ENCODE data around the gene MAPRE2. TPM values are rescaled to one million over a fixed set of nuclear protein-coding genes. Genes with fewer than 3 reads are reported as not detected.
"Not testable (repeated sequence)": the region's sequence is repeated elsewhere in the genome, so short reads cannot be mapped to it uniquely, and the experiment has no call there.

Gene MAPRE2
- total and polyA plus RNA-seq, 7 experiments from 2014 or later, result 44.7 to 84.4 (median 81.7) TPM

DNA sequence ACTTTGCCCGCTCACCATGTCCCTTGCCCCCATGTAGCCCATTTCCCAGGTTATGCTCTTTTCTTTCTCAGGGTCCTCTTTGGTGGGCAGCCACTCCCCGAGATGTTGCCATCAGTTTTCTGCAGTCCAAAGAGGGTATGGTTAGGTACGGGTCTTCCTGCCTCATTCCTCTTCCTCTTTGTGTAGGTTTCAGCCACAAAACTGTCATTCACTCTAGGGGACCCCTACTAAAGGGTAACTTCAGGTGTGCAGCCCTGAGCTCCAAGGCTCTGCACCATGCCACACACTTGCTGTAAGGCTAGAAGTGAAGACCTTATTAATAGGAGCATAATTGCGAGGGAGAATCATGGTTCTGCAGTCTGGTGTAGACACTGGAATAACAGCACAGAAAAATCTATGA, 99.9 kb downstream of the MAPRE2 start:
- no peak for ATAC-seq
- no peak overlapping the region for H3K27ac ChIP-seq (ENCODE audit: low read depth, low read length)
- DNase-seq, result no peak
- no peaks in the 10 kb centered on the region for H3K4me1 ChIP-seq (ENCODE audit: control insufficient read depth in 2 of 2, insufficient read depth in 2 of 2, low read length in 2 of 2)
- H3K27me3 ChIP-seq (ENCODE audit: control insufficient read depth in 2 of 2, insufficient read depth in 2 of 2, low read length in 2 of 2), result no peaks in the 10 kb centered on the region
- POLR2A ChIA-PET, result interaction anchor here (0.6 kb wide), 1 partner anchor 18 kb away, joined by 4 read pairs; no protein-coding TSS in a partner anchor
- intact Hi-C loops (cut with micrococcal nuclease), result loop anchor here (10.0 kb wide), 1 partner anchor 276 kb away; no protein-coding TSS in a partner anchor
- H3K27ac Mint-ChIP-seq, result peak overlapping the region in 4 of 9 donors; percentile 20 to 73 (median 58)
- no peaks in the 10 kb centered on the region for H3K9me3 Mint-ChIP-seq
- H3K4me3 ChIP-seq (ENCODE audit: low read length), result no peak overlapping the region
- H3K36me3 ChIP-seq (ENCODE audit: control insufficient read depth in 2 of 3, insufficient read depth in 3 of 3, low read length in 3 of 3), result peaks cover 6 to 52% (median 16%) of the 10 kb centered on the region in 3 experiments
- CTCF ChIA-PET, result interaction anchor here (5.0 kb wide), 1 partner anchor 114 kb away, joined by 75 read pairs; no protein-coding TSS in a partner anchor
- H3K4me3 Mint-ChIP-seq, result no peak overlapping the region
- H3K9me3 ChIP-seq (ENCODE audit: control insufficient read depth in 2 of 3, low read length in 3 of 3), result no peaks in the 10 kb centered on the region
- peaks cover 9 to 40% (median 25%) of the 10 kb centered on the region in 5 donors for H3K36me3 Mint-ChIP-seq
- H3K27me3 Mint-ChIP-seq, result no peaks in the 10 kb centered on the region
- peaks cover 0 to 14% (median 6%) of the 10 kb centered on the region in 7 donors for H3K4me1 Mint-ChIP-seq

DNA sequence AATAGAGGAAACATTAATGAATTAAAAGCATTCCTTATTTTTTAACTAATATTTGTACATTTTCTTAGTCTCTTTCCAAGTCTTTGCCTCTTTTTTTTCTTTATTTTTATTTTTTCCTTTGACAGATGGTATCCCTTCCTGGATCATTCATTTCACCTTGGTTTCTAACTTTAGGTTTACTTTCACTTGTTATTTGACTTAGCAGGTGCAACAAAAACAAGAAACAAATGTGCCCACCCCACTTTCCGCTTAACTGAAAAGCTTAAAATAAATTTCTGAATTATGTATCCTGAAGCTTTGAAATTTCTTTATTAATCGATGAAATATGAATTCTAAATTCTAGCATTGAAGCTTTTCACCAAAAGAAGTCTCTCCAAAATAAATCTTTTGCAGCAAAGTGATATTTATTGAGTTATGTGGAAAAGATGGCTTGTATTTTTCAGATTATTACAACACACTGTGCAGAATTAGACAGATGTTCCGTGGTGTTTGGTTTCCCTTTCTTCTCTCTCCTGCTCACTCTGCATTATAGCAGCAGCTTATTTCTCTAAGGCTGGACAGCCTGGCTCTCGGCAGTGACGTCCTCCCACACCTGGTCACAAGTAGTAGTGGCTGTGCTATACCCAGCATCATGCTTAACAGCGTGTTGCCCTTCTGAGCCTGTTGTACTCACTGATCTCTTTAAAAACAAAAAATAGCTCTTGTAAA, 100.5 kb downstream of the MAPRE2 start:
- Histone ChIP-seq H3K27me3 (ENCODE audit: control insufficient read depth in 2 of 2, insufficient read depth in 2 of 2, low read length in 2 of 2) (no peaks in the 10 kb centered on the region), H3K4me1 (ENCODE audit: control insufficient read depth in 2 of 2, insufficient read depth in 2 of 2, low read length in 2 of 2) (no peaks in the 10 kb centered on the region), H3K27ac (ENCODE audit: low read depth, low read length) (no peak overlapping the region), H3K4me3 (ENCODE audit: low read length) (no peak overlapping the region), H3K36me3 (ENCODE audit: control insufficient read depth in 2 of 3, insufficient read depth in 3 of 3, low read length in 3 of 3) (peaks cover 6 to 46% (median 15%) of the 10 kb centered on the region in 3 experiments), H3K9me3 (ENCODE audit: control insufficient read depth in 2 of 3, low read length in 3 of 3) (no peaks in the 10 kb centered on the region)
- H3K27me3 Mint-ChIP-seq, result no peaks in the 10 kb centered on the region
- ChIA-PET POLR2A (no interaction called here), CTCF (interaction anchor here (1.1 to 5.0 kb wide), 2 partner anchors 115 to 299 kb away, joined by 4 to 75 read pairs; no protein-coding TSS in a partner anchor)
- H3K9me3 Mint-ChIP-seq, result no peaks in the 10 kb centered on the region
- H3K4me1 Mint-ChIP-seq, result peaks cover 0 to 14% (median 6%) of the 10 kb centered on the region in 7 donors
- intact Hi-C loops (cut with micrococcal nuclease), result loop anchor here (10.0 kb wide), 1 partner anchor 277 kb away; no protein-coding TSS in a partner anchor
- peaks cover 4 to 38% (median 28%) of the 10 kb centered on the region in 5 donors for H3K36me3 Mint-ChIP-seq
- no peak overlapping the region for H3K4me3 Mint-ChIP-seq
- DNase-seq, result no peak
- no peak for ATAC-seq
- H3K27ac Mint-ChIP-seq, result peak overlapping the region in 6 of 9 donors; percentile 12 to 80 (median 34)

DNA sequence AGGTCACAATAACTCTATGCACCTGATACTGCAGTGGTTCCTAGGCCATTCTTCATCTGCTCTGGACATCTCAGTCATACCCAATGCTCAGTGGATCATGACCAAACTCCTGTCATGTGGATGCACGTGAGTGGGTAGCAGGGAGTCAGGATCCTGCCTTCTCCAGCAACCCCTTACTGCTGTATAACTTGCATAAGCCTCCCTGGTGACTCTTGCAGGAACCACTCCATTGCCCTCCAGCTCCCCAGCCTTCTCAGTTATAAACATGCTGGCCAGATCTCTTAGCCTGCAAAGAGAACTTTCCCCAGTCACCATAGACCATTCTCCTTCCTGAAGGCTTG, 101.0 kb downstream of the MAPRE2 start:
- CTCF ChIA-PET, result interaction anchor here (1.1 to 5.0 kb wide), 2 partner anchors 116 to 300 kb away, joined by 4 to 75 read pairs; no protein-coding TSS in a partner anchor
- Mint-ChIP-seq H3K27ac (peak overlapping the region in 5 of 9 donors; percentile 12 to 80 (median 20)), H3K27me3 (no peaks in the 10 kb centered on the region), H3K9me3 (no peaks in the 10 kb centered on the region), H3K4me3 (no peak overlapping the region), H3K36me3 (peaks cover 4 to 35% (median 28%) of the 10 kb centered on the region in 5 donors), H3K4me1 (peaks cover 0 to 14% (median 6%) of the 10 kb centered on the region in 7 donors)
- POLR2A ChIA-PET, result no interaction called here
- intact Hi-C loops (cut with micrococcal nuclease), result loop anchor here (10.0 kb wide), 1 partner anchor 277 kb away; no protein-coding TSS in a partner anchor
- no peak overlapping the region for H3K27ac ChIP-seq (ENCODE audit: low read depth, low read length)
- H3K4me3 ChIP-seq (ENCODE audit: low read length), result no peak overlapping the region
- ATAC-seq (no peak), DNase-seq (no peak)
- no peaks in the 10 kb centered on the region for H3K9me3 ChIP-seq (ENCODE audit: control insufficient read depth in 2 of 3, low read length in 3 of 3)
- peaks cover 6 to 46% (median 10%) of the 10 kb centered on the region in 3 experiments for H3K36me3 ChIP-seq (ENCODE audit: control insufficient read depth in 2 of 3, insufficient read depth in 3 of 3, low read length in 3 of 3)
- H3K27me3 ChIP-seq (ENCODE audit: control insufficient read depth in 2 of 2, insufficient read depth in 2 of 2, low read length in 2 of 2), result no peaks in the 10 kb centered on the region
- H3K4me1 ChIP-seq (ENCODE audit: control insufficient read depth in 2 of 2, insufficient read depth in 2 of 2, low read length in 2 of 2), result no peaks in the 10 kb centered on the region

DNA sequence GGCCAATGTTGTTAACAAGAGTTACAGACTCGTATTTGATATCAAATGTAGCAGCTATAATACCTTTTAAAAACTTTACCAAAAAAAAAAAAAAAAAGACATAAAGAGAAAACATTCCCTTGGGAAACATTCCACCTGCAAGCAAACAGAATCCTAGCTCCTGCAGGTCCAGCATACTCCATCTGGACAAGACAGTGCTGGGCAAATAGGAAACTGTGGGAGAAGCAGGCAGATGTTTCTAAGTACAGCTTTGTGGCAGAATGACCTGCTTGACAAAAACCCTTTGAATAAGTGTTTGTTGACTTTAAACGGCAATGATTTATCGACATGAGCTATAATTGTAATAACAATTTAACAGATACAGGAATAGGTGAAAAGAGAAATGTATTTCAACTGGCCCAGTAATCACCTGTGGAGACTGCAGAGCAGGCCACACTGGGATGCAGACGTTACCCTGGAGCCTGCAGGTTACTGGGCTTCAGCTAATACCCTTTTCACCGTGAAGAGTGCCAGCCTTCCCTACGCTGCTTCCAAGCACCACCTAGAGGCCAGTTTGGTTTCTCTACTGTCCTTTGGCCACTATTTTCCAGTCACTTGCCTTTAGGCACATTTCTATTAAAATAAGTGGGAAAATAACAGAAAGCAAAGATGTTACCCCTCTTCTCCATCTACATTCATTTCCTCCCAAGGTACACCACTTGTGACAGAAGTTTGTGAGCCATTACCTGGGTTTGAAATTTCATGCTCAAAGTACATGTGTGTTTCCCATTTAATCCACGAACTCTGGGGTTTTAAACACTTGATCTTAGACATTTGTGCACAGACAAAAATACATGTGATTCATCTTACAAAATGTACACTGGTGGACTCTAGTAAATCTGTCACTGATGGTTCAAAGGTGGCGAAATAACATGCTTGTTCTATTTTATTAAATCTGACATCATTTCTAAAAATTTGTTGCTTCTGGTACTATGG, 102.7 kb downstream of the MAPRE2 start:
- no peaks in the 10 kb centered on the region for H3K4me1 ChIP-seq (ENCODE audit: control insufficient read depth in 2 of 2, insufficient read depth in 2 of 2, low read length in 2 of 2)
- H3K9me3 ChIP-seq (ENCODE audit: control insufficient read depth in 2 of 3, low read length in 3 of 3), result peaks cover 0 to under 1% (median 0%) of the 10 kb centered on the region in 3 experiments
- Mint-ChIP-seq H3K4me1 (peaks cover 0 to 14% (median 6%) of the 10 kb centered on the region in 7 donors), H3K27ac (peak overlapping the region in 7 of 9 donors; percentile 4 to 65 (median 53)), H3K36me3 (peaks cover 3 to 45% (median 31%) of the 10 kb centered on the region in 5 donors), H3K27me3 (no peaks in the 10 kb centered on the region), H3K9me3 (peaks cover 0 to 9% (median 4%) of the 10 kb centered on the region in 11 donors), H3K4me3 (no peak overlapping the region)
- ChIA-PET CTCF (interaction anchor here (0.5 to 5.0 kb wide), 7 partner anchors 10 to 239 kb away, joined by 3 to 75 read pairs (median 3); no protein-coding TSS in a partner anchor), POLR2A (interaction anchor here (0.6 to 1.6 kb wide), 3 partner anchors 114 to 171 kb away, joined by 3 to 7 read pairs (median 3); no protein-coding TSS in a partner anchor)
- intact Hi-C loops (cut with micrococcal nuclease), result loop anchor here (1.0 to 10.0 kb wide), 3 partner anchors 118 to 279 kb away; no protein-coding TSS in a partner anchor
- ATAC-seq, result peak; percentile 80
- peak in 6 of 9 donors; percentile 16 to 46 (median 42) for DNase-seq
- no peak overlapping the region for H3K4me3 ChIP-seq (ENCODE audit: low read length)
- no peaks in the 10 kb centered on the region for H3K27me3 ChIP-seq (ENCODE audit: control insufficient read depth in 2 of 2, insufficient read depth in 2 of 2, low read length in 2 of 2)
- H3K27ac ChIP-seq (ENCODE audit: low read depth, low read length), result no peak overlapping the region
- H3K36me3 ChIP-seq (ENCODE audit: control insufficient read depth in 2 of 3, insufficient read depth in 3 of 3, low read length in 3 of 3), result peaks cover 0 to 30% (median 2%) of the 10 kb centered on the region in 3 experiments

DNA sequence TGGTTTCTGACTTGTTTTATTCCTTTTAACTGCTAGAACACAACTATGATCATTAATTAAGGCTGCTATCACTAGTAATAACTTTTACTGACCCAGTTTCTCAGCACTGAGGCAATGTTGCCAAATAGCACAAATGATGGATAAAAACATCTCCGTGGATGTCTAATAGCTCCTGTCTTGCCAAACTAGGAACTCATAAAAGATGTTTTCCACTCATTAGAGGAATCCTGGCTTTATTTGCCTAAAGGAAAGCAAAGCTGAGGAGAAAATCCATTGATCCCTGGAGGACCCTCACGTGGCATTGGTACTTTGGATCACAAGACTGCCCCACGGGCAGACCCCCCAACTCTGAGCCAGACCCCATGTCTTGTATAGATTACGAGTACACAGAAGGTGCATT, 103.5 kb downstream of the MAPRE2 start:
- Mint-ChIP-seq H3K4me1 (peaks cover 0 to 14% (median 6%) of the 10 kb centered on the region in 7 donors), H3K4me3 (no peak overlapping the region), H3K36me3 (peaks cover 10 to 53% (median 36%) of the 10 kb centered on the region in 5 donors), H3K27me3 (no peaks in the 10 kb centered on the region), H3K27ac (peak overlapping the region in 5 of 9 donors; percentile 4 to 60 (median 49)), H3K9me3 (peaks cover 2 to 17% (median 8%) of the 10 kb centered on the region in 11 donors)
- H3K27ac ChIP-seq (ENCODE audit: low read depth, low read length), result no peak overlapping the region
- no peaks in the 10 kb centered on the region for H3K4me1 ChIP-seq (ENCODE audit: control insufficient read depth in 2 of 2, insufficient read depth in 2 of 2, low read length in 2 of 2)
- no peak overlapping the region for H3K4me3 ChIP-seq (ENCODE audit: low read length)
- ChIA-PET POLR2A (no interaction called here), CTCF (interaction anchor here (0.7 to 5.0 kb wide), 2 partner anchors 118 to 139 kb away, joined by 3 to 75 read pairs; no protein-coding TSS in a partner anchor)
- H3K9me3 ChIP-seq (ENCODE audit: control insufficient read depth in 2 of 3, low read length in 3 of 3), result peaks cover 0 to 3% (median 0%) of the 10 kb centered on the region in 3 experiments
- H3K27me3 ChIP-seq (ENCODE audit: control insufficient read depth in 2 of 2, insufficient read depth in 2 of 2, low read length in 2 of 2), result no peaks in the 10 kb centered on the region
- intact Hi-C loops (cut with micrococcal nuclease), result loop anchor here (1.0 to 10.0 kb wide), 3 partner anchors 118 to 280 kb away; no protein-coding TSS in a partner anchor
- DNase-seq, result no peak
- peaks cover 0 to 22% (median 0%) of the 10 kb centered on the region in 3 experiments for H3K36me3 ChIP-seq (ENCODE audit: control insufficient read depth in 2 of 3, insufficient read depth in 3 of 3, low read length in 3 of 3)
- no peak for ATAC-seq

DNA sequence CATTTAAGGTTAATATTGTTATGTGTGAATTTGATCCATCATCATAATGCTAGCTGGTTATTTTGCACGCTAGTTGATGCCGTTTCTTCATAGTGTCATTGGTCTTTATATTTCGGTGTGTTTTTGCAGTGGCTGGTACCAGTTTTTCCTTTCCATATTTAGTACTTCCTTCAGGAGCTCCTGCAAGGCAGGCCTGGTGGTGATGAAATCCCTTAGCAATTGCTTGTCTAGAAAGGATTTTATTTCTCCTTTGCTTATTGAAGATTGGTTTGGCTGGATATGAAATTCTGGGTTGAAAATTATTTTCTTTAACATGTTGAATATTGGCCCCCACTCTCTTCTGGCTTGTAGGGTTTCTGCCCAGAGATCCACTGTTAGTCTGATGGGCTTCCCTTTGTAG, 109.0 kb downstream of the MAPRE2 start:
- H3K27ac ChIP-seq (ENCODE audit: low read depth, low read length); CTCF ChIA-PET; H3K27ac Mint-ChIP-seq; H3K27me3 ChIP-seq (ENCODE audit: control insufficient read depth in 2 of 2, insufficient read depth in 2 of 2, low read length in 2 of 2); H3K4me3 ChIP-seq (ENCODE audit: low read length); H3K36me3 ChIP-seq (ENCODE audit: control insufficient read depth in 2 of 3, insufficient read depth in 3 of 3, low read length in 3 of 3); H3K4me1 ChIP-seq (ENCODE audit: control insufficient read depth in 2 of 2, insufficient read depth in 2 of 2, low read length in 2 of 2); POLR2A ChIA-PET; H3K4me3 Mint-ChIP-seq; DNase-seq; intact Hi-C loops (cut with micrococcal nuclease); H3K27me3 Mint-ChIP-seq; H3K9me3 ChIP-seq (ENCODE audit: control insufficient read depth in 2 of 3, low read length in 3 of 3); ATAC-seq: not testable (repeated sequence)
- Mint-ChIP-seq H3K9me3 (peaks cover 2 to 19% (median 9%) of the 10 kb centered on the region in 11 donors), H3K36me3 (peaks cover 10 to 42% (median 26%) of the 10 kb centered on the region in 5 donors), H3K4me1 (peaks cover 5 to 22% (median 17%) of the 10 kb centered on the region in 7 donors)
